ENCODE data around the gene SSUH2. TPM values are rescaled to one million over a fixed set of nuclear protein-coding genes. Genes with fewer than 3 reads are reported as not detected.

The SSUH2 gene
- total and polyA plus RNA-seq, 2 of the 13 experiments (the other 11 are each of a cell fraction or from before 2014, with no cell fraction given), result 38.1 to 136 TPM

GRCh38 chr3:8658306-8659212 lies 14.0 kb upstream of the SSUH2 start (continued):
- peak; percentile 71 for TF ChIP-seq ZGPAT (CRISPR knock-in tag; IDR thresholded peaks at IDR 0.05)
- TF ChIP-seq ZNF891 (CRISPR knock-in tag; IDR thresholded peaks at IDR 0.05), result no peak
- peak; percentile 74 for TF ChIP-seq RFX1 (IDR thresholded peaks at IDR 0.05)
- TF ChIP-seq ARID5B (CRISPR knock-in tag; IDR thresholded peaks at IDR 0.05), result peak; percentile 86
- no peak for TF ChIP-seq ZNF343 (CRISPR knock-in tag; IDR thresholded peaks at IDR 0.05)
- peak; percentile 83; the same call in 1 of the 2 replicates for TF ChIP-seq SOX13 (IDR thresholded peaks at IDR 0.05)
- peak in 1 of 2 experiments; percentile 97; a peak in 2 of 4 replicates for TF ChIP-seq SOX13 (CRISPR knock-in tag; conservative IDR thresholded peaks at IDR 0.05 in 1 of 2, IDR thresholded peaks at IDR 0.05 in 1 of 2)
- TF ChIP-seq, protein P1, sequence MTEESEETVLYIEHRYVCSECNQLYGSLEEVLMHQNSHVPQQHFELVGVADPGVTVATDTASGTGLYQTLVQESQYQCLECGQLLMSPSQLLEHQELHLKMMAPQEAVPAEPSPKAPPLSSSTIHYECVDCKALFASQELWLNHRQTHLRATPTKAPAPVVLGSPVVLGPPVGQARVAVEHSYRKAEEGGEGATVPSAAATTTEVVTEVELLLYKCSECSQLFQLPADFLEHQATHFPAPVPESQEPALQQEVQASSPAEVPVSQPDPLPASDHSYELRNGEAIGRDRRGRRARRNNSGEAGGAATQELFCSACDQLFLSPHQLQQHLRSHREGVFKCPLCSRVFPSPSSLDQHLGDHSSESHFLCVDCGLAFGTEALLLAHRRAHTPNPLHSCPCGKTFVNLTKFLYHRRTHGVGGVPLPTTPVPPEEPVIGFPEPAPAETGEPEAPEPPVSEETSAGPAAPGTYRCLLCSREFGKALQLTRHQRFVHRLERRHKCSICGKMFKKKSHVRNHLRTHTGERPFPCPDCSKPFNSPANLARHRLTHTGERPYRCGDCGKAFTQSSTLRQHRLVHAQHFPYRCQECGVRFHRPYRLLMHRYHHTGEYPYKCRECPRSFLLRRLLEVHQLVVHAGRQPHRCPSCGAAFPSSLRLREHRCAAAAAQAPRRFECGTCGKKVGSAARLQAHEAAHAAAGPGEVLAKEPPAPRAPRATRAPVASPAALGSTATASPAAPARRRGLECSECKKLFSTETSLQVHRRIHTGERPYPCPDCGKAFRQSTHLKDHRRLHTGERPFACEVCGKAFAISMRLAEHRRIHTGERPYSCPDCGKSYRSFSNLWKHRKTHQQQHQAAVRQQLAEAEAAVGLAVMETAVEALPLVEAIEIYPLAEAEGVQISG (CRISPR knock-in tag; IDR thresholded peaks at IDR 0.05), result 0 out of 2 replicates have a peak, but pooled peaks have one; percentile 31
- TF ChIP-seq YY1 (IDR thresholded peaks at IDR 0.05; ENCODE audit: insufficient read depth, insufficient replicate concordance, low read depth, low read length), result peak; percentile 64
- peak; percentile 25 for TF ChIP-seq ASH2L (IDR thresholded peaks at IDR 0.05; ENCODE audit: insufficient read length, low read depth, low read length)
- peak; percentile 56; the same call in 1 of the 2 replicates for TF ChIP-seq FOSL2 (CRISPR knock-in tag; IDR thresholded peaks at IDR 0.05)
- TF ChIP-seq KMT2B (CRISPR knock-in tag; IDR thresholded peaks at IDR 0.05), result no peak
- TF ChIP-seq, protein P2, sequence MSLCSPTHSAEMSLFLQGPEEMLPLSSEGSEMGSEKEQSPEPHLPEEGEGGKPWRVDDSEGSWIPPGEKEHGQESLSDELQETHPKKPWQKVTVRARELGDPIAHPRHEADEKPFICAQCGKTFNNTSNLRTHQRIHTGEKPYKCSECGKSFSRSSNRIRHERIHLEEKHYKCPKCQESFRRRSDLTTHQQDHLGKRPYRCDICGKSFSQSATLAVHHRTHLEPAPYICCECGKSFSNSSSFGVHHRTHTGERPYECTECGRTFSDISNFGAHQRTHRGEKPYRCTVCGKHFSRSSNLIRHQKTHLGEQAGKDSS (CRISPR knock-in tag; IDR thresholded peaks at IDR 0.05; ENCODE audit: borderline replicate concordance, low read depth), result no peak
- TF ChIP-seq FOXO1 (CRISPR knock-in tag; IDR thresholded peaks at IDR 0.05), result peak; percentile 68; the same call in 1 of the 2 replicates
- no peak for TF ChIP-seq ZNF30 (CRISPR knock-in tag; IDR thresholded peaks at IDR 0.05)
- TF ChIP-seq IRX3 (CRISPR knock-in tag; IDR thresholded peaks at IDR 0.05; ENCODE audit: borderline replicate concordance, low read depth), result no peak
- no peak for TF ChIP-seq FOXA1 (IDR thresholded peaks at IDR 0.05)
- peak; percentile 63 for TF ChIP-seq FOXA1 (CRISPR knock-in tag; IDR thresholded peaks at IDR 0.05)
- TF ChIP-seq ETV6 (CRISPR knock-in tag; conservative IDR thresholded peaks at IDR 0.05), result no peak
- peak; percentile 72 for TF ChIP-seq NCOA2 (CRISPR knock-in tag; IDR thresholded peaks at IDR 0.05)

Data from HepG2 (cell line).